HG02840 (cell line): Measurements from ENCODE around the gene CREB5.
"Not testable (repeated sequence)": the region's sequence is repeated elsewhere in the genome, so short reads cannot be mapped to it uniquely, and the experiment has no call there.

Experiments used
- ATAC-seq: cut with Tn5 transposase; IDR thresholded peaks from one replicate; pipeline ENCODE4 v1.9.1; 2021; ENCODE audit warnings: mild to moderate bottlenecking, moderate library complexity, moderate number of reproducible peaks; ENCODE audit not compliant: unreplicated experiment, low FRiP score

Gene CREB5

GRCh38 chr7:28539289-28539981 lies 127.1 kb downstream of the CREB5 start:
- ATAC-seq = no peak

GRCh38 chr7:28542410-28542809 lies 130.1 kb downstream of the CREB5 start:
- no peak for ATAC-seq

GRCh38 chr7:28544453-28545117 lies 132.3 kb downstream of the CREB5 start:
- ATAC-seq = no peak

- ATAC-seq = no peak
Observed at GRCh38 chr7:28546067-28546466, 133.7 kb downstream of the CREB5 start.

GRCh38 chr7:28547115-28547514 lies 134.8 kb downstream of the CREB5 start:
- no peak for ATAC-seq

GRCh38 chr7:28548416-28548815 lies 136.1 kb downstream of the CREB5 start:
- no peak for ATAC-seq

GRCh38 chr7:28549998-28550397 lies 137.7 kb downstream of the CREB5 start:
- ATAC-seq = no peak

- no peak for ATAC-seq
Observed at GRCh38 chr7:28550580-28551186, 138.4 kb downstream of the CREB5 start.

- no peak for ATAC-seq
Observed at GRCh38 chr7:28551331-28551730, 139.0 kb downstream of the CREB5 start.

GRCh38 chr7:28551766-28552165 lies 139.4 kb downstream of the CREB5 start:
- not testable (repeated sequence) for ATAC-seq

GRCh38 chr7:28554802-28555471 lies 142.6 kb downstream of the CREB5 start:
- no peak for ATAC-seq

GRCh38 chr7:28556025-28556424 lies 143.7 kb downstream of the CREB5 start:
- ATAC-seq = no peak

- ATAC-seq = no peak
Observed at GRCh38 chr7:28556671-28557070, 144.4 kb downstream of the CREB5 start.

GRCh38 chr7:28558236-28558635 lies 145.9 kb downstream of the CREB5 start:
- ATAC-seq = no peak

- no peak for ATAC-seq
Observed at GRCh38 chr7:28560767-28561166, 148.4 kb downstream of the CREB5 start.

- ATAC-seq = no peak
Observed at GRCh38 chr7:28564033-28564432, 151.7 kb downstream of the CREB5 start.

- ATAC-seq = no peak
Observed at GRCh38 chr7:28564755-28565374, 152.5 kb downstream of the CREB5 start.

GRCh38 chr7:28565980-28566379 lies 153.7 kb downstream of the CREB5 start:
- ATAC-seq = no peak

- ATAC-seq = no peak
Observed at GRCh38 chr7:28570113-28570969, 158.0 kb downstream of the CREB5 start.

- no peak for ATAC-seq
Observed at GRCh38 chr7:28570970-28571288, 158.6 kb downstream of the CREB5 start.
